GM12873 (cell line): Measurements from ENCODE around the gene RECQL5.

Experiments
- TF ChIP-seq, protein P1 (sequence below): IDR thresholded peaks from 2 replicates; pipeline ENCODE4 v1.5.1; 2012; ENCODE audit warnings: low read depth, mild to moderate bottlenecking, moderate library complexity, low read length, control low read depth; ENCODE audit not compliant: insufficient read depth; ENCODE audit errors: missing control alignments

The RECQL5 gene

DNA sequence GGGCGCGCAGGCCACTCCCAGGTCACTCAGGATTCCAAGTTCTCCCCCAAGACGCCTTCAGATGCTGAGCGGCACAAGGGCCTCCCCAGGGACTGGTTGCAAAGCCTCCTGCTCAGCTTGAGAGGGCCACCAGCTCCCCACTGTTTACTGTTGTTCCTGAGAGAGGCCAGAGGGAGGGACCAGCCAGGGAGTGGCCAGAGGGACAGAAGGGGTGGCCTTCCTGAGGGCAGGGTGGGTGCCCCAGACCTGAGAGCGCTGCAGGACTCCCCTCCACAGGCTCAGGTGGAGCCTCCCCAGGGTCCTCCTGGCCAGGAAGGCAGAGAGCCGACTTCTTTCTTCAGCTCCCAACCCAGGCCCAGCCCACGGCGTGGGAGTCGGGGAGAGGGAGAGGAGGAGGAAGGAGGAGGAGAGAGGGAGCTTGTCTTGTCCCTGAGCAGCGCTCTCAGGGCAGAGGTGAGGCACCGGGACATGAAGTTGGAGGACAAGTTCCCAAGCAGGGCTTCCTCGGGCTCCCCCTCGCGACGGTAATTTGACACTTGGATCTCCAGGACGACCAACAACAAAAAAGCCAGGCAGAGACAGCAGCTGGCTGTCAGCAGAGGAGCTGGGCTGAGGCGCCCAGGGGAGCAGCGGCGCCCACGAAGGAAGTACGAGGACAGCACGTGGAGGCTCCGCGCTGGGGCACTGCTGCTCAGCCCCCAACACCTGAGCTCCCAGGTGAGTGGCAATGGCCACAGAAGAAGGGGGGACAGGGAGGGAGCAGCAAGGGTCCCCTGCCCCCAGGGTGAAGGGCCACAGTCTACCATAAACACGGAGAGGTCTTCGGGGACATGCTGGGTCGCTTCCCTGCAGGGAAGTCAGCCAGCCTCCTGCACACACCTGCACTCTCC is 33.2 kb downstream of the RECQL5 start:
- TF ChIP-seq, protein P1, sequence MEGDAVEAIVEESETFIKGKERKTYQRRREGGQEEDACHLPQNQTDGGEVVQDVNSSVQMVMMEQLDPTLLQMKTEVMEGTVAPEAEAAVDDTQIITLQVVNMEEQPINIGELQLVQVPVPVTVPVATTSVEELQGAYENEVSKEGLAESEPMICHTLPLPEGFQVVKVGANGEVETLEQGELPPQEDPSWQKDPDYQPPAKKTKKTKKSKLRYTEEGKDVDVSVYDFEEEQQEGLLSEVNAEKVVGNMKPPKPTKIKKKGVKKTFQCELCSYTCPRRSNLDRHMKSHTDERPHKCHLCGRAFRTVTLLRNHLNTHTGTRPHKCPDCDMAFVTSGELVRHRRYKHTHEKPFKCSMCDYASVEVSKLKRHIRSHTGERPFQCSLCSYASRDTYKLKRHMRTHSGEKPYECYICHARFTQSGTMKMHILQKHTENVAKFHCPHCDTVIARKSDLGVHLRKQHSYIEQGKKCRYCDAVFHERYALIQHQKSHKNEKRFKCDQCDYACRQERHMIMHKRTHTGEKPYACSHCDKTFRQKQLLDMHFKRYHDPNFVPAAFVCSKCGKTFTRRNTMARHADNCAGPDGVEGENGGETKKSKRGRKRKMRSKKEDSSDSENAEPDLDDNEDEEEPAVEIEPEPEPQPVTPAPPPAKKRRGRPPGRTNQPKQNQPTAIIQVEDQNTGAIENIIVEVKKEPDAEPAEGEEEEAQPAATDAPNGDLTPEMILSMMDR, result peak; percentile 71

DNA sequence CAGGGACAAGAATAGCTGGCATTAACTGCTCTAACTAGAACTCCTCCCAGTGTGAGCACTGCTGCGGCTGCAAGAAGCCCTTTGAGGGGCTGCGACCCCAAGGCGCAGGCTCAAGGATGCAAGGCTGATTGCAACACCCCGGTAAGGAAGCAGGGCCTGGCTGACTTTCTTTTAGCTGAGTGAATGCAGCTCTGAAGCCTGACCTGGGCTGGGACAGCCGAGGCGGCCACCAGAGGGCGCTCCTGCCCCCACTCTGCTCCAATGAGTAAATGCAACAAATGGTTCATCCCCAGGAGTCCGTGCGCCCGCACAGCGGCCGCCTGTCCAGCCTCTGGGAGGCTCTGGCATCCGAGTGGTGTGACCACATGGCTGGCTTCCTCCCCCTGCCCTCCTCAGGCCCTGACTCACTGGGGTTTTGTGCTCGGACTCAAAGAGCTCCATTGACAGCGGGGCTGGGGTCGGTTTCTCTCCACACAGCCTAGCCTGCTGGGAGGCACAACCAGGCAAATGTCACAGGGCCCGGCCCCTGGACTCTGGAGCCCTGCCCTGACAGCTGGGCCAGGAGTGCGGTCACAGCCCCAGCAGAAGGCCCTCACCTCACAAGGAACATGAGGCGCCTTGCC is 34.0 kb downstream of the RECQL5 start, which contains the start of gene SMIM5:
Gene SMIM5, plus strand, starts transcription at position 572 of the 623 bp plus-strand sequence. CDS start 6,768 bp downstream, outside the sequence.
- TF ChIP-seq, protein P1, result peak; percentile 98

DNA sequence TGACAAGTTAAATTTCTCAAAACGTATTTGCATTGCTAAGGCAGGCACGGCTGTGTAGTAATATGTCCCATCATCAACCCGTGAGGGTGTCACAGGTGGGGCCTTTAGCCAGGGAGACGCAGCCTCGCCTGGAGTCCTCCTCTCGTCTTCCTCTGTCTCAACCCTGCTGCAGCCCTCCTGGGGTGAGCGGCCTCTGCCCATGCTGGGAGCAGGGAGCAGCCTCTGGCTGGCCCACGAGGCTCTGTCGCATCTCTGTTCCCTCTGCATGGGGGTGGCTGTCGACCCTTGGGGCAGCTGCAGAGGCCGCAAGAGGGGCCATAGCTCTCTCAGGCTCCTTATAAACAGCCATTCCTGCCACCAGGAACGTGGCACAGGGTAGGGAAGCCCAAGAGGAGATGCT is 34.5 kb downstream of the RECQL5 start:
- TF ChIP-seq, protein P1, result no peak

DNA sequence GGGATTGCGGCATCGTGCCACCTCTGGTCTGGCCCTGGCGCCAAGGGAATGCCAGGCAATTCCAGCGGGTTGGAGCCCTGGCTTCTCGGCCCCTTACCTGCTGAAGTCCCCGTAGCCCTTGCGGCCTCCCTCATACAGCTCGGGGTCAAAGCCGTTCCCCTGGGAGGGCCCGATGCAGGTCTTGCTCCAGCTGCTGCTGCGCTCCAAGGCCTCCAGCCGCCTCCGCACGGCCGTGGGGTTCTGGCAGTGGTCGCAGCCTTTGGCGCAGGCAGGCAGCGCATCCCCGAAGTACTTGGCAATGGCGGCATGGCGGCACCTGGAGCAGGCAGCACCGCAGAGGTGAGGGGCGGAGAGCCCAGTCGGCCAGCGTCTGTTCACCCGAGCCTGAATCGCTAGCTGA is 35.6 kb downstream of the RECQL5 start:
- TF ChIP-seq, protein P1, result no peak

DNA sequence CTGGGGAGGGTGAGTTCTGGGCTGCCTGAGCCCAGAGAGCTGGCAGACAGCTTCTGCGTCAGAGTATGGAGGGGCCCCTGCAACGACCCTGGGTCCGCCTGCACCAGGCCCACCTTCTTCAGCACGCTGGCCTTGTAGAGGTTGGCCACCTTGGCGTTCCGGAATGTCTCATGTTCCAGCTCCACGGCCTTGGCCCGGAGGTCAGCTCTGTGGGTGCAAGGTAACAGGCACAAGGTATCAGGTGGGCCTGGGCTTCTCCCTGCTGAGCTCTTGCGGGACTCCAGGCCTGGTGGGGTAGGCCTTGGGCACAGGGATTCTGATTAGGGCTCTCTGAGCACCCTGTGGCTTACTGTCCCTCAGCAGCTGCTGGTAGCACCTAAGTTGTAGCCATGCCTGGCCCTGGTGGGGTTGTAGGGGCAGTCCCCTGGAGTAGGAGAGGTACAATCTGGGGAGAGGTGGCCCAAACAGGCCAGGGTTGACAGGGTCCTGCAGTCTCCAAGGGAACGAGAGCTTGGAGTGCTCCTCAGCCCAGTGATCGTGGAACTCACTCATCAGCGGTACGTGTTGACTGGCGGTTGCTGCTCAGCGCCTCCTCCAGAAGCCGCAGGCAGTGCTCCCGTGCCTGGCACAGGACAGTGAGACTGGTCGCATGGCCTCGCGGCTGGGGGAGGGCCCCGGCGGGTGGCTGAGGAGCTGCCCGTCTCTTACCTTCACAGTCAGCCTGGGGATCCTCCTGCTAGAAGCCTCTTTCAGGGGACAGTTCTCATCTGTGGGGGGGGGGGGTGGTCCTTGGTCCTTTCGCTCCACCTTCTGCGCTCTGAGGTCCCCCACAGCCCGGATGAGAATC is 36.7 kb downstream of the RECQL5 start:
- TF ChIP-seq, protein P1, result no peak

DNA sequence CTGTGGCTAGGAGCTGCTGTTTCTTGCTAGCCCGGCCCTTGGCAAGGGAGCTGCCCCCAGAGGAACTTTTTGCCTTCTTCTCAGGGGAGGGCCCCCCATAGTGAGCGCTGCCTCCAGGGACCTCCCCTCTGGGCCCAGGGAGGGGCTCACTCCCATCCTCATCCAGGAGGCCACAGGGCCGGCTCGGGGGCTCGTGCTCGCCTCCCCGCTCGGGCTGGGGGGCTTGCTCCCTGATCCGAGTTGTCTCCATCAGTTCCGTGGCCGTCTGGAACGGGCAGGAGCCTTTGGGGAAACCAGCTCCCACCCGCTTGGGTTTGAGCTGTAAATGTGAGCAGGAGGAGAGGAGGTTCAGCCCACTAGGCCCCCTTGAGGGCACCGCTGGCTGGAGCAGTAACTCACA is 37.8 kb downstream of the RECQL5 start:
- TF ChIP-seq, protein P1, result no peak

DNA sequence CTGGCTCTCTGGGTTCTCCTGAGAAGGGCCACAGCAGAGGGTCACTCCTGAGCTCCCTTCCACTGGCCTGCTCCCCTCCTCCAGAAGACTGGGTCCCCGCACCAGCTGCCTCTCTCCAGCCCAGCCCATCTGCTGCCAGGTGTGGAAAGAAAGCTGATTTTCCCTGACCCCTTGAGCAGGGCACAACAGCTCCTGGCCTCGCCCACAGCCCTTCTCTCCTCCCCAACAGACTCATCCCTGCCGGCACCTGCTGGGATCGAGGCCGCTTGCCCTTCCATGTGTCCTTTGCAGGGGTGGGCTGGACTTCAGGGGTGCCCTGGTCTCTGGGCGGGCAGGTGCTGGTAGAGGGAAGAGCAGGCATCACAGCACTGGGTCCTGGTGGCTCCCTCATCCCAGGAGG is 38.5 kb downstream of the RECQL5 start:
- TF ChIP-seq, protein P1, result no peak
